Caco-2 (cell line): Measurements from ENCODE around the gene CDKN1C. TPM values are rescaled to one million over a fixed set of nuclear protein-coding genes. Genes with fewer than 3 reads are reported as not detected.

ENCODE experiments used
- BruUV-seq: library from RNA; stranded (reverse); fragments of 400-500 nt; replicated peaks from 2 replicates; lab custom pipeline; 2021; lab: Mats Ljungman, UMichigan
- CTCF ChIA-PET: fragments of 300-600 bp; sonication (Branson Sonifier 250); formaldehyde crosslinking; loops from one replicate; lab custom pipeline; 2022; ENCODE audit warnings: antibody characterized with exemption; lab: Charles Lee
- POLR2A ChIA-PET: fragments of 300-600 bp; sonication (Branson Sonifier 250); formaldehyde crosslinking; loops from one replicate; lab custom pipeline; 2022; ENCODE audit warnings: antibody characterized with exemption; lab: Charles Lee
- DNase-seq, 2 experiments: peaks; one replicate each; pipeline versions ENCODE4 v3.0.0 to v3.0.0-alpha.2; 2020 to 2022
- H3K27me3 ChIP-seq: replicated peaks from 2 replicates; pipeline ENCODE4 v1.6.0; 2011; ENCODE audit warnings: low read length; ENCODE audit not compliant: control insufficient read depth, insufficient read depth
- H3K36me3 ChIP-seq: 2 replicates; pipeline ENCODE4 v1.5.1; 2011; ENCODE audit warnings: low read length; ENCODE audit not compliant: control insufficient read depth, insufficient read depth
- H3K4me1 ChIP-seq: fragments of 250-450 bp; sonication (Bioruptor Pico); 2 replicates; pipeline ENCODE4 v1.5.1; 2020; ENCODE audit warnings: mild to moderate bottlenecking
- H3K4me3 ChIP-seq: 2 replicates; pipeline ENCODE4 v1.5.1; 2011; ENCODE audit warnings: low read depth, mild to moderate bottlenecking, control low read depth, low read length
- H3K9me3 ChIP-seq: fragments of 250-450 bp; sonication (Bioruptor Pico); 2 replicates; pipeline ENCODE4 v1.5.1; 2020; ENCODE audit warnings: mild to moderate bottlenecking, moderate library complexity
- H3K27ac Mint-ChIP-seq: one replicate; pipeline ENCODE4 v1.8.0; 2022; ENCODE audit warnings: mixed read lengths; ENCODE audit not compliant: unreplicated experiment
- H3K27me3 Mint-ChIP-seq: one replicate; pipeline ENCODE4 v1.8.0; 2022; ENCODE audit warnings: mixed read lengths; ENCODE audit not compliant: insufficient read depth, unreplicated experiment
- H3K36me3 Mint-ChIP-seq: one replicate; pipeline ENCODE4 v1.8.0; 2022; ENCODE audit warnings: mild to moderate bottlenecking, mixed read lengths; ENCODE audit not compliant: insufficient read depth, unreplicated experiment
- H3K4me1 Mint-ChIP-seq: one replicate; pipeline ENCODE4 v1.8.0; 2022; ENCODE audit warnings: low read depth, mixed read lengths; ENCODE audit not compliant: unreplicated experiment
- H3K4me3 Mint-ChIP-seq: one replicate; pipeline ENCODE4 v1.8.0; 2022; ENCODE audit warnings: mild to moderate bottlenecking, moderate library complexity, mixed read lengths; ENCODE audit not compliant: unreplicated experiment
- H3K9me3 Mint-ChIP-seq: one replicate; pipeline ENCODE4 v1.8.0; 2022; ENCODE audit warnings: mixed read lengths; ENCODE audit not compliant: unreplicated experiment
- intact Hi-C: fragments of 100-400 bp; cut with micrococcal nuclease; formaldehyde crosslinking; loops from one replicate; pipeline ENCODE4 v1.10.0; 2022; ENCODE audit not compliant: unreplicated experiment
- total RNA-seq: library from RNA; stranded (reverse); gene quantifications from 2 replicates; pipeline ENCODE4 v1.2.3, GENCODE V29; 2022
- TF ChIP-seq, protein P1 (sequence below), 2 experiments: fragments of 200-600 bp in 1 of 2; IDR thresholded peaks; 1 replicate in 1 of 2; 2 replicates in 1 of 2; pipeline versions ENCODE4 v1.5.1 to v1.8.0; 2011 to 2022; ENCODE audit warnings: antibody characterized with exemption in 1 of 2, control low read depth in 1 of 2, inconsistent platforms in 1 of 2, low read depth in 1 of 2, low read length in 1 of 2, mild to moderate bottlenecking in 1 of 2, moderate library complexity in 1 of 2; ENCODE audit not compliant: insufficient read depth in 1 of 2, severe bottlenecking in 1 of 2, unreplicated experiment in 1 of 2

Gene CDKN1C
- total RNA-seq, 1 experiment from 2014 or later: 25.5 TPM

DNA sequence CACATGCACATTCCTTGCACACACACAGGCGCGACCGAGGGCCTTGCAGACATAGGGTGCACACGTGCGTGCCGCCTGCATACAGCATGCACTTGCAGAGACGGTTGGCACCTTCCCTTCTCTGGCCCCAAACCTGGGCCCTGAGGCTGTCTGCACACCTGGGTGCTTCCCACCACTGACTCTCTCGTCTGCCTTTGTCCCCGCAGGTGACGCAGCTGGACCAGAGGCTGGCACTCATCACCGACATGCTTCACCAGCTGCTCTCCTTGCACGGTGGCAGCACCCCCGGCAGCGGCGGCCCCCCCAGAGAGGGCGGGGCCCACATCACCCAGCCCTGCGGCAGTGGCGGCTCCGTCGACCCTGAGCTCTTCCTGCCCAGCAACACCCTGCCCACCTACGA, 38.0 kb downstream of the CDKN1C start:
- no peaks in the 10 kb centered on the region for H3K9me3 ChIP-seq
- no peaks in the 10 kb centered on the region for H3K36me3 Mint-ChIP-seq
- POLR2A ChIA-PET: no interaction called here
- no peak overlapping the region for H3K4me3 Mint-ChIP-seq
- TF ChIP-seq, protein P1, sequence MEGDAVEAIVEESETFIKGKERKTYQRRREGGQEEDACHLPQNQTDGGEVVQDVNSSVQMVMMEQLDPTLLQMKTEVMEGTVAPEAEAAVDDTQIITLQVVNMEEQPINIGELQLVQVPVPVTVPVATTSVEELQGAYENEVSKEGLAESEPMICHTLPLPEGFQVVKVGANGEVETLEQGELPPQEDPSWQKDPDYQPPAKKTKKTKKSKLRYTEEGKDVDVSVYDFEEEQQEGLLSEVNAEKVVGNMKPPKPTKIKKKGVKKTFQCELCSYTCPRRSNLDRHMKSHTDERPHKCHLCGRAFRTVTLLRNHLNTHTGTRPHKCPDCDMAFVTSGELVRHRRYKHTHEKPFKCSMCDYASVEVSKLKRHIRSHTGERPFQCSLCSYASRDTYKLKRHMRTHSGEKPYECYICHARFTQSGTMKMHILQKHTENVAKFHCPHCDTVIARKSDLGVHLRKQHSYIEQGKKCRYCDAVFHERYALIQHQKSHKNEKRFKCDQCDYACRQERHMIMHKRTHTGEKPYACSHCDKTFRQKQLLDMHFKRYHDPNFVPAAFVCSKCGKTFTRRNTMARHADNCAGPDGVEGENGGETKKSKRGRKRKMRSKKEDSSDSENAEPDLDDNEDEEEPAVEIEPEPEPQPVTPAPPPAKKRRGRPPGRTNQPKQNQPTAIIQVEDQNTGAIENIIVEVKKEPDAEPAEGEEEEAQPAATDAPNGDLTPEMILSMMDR (IDR thresholded peaks at IDR 0.05; ENCODE audit: insufficient read depth in 1 of 2, low read depth in 1 of 2, low read length in 1 of 2, severe bottlenecking in 1 of 2, unreplicated experiment in 1 of 2): no peak
- no peaks in the 10 kb centered on the region for H3K36me3 ChIP-seq
- H3K4me3 ChIP-seq: no peak overlapping the region
- H3K4me1 Mint-ChIP-seq: peaks cover 5% of the 10 kb centered on the region
- H3K4me1 ChIP-seq: peaks cover 6% of the 10 kb centered on the region; the same call in 1 of the 2 replicates
- intact Hi-C loops: no loop called here
- H3K9me3 Mint-ChIP-seq: no peaks in the 10 kb centered on the region
- DNase-seq: no peak
- no peak overlapping the region for H3K27ac Mint-ChIP-seq
- no TSS peak for BruUV-seq
- no peaks in the 10 kb centered on the region for H3K27me3 Mint-ChIP-seq
- no peaks in the 10 kb centered on the region for H3K27me3 ChIP-seq
- CTCF ChIA-PET: no interaction called here

DNA sequence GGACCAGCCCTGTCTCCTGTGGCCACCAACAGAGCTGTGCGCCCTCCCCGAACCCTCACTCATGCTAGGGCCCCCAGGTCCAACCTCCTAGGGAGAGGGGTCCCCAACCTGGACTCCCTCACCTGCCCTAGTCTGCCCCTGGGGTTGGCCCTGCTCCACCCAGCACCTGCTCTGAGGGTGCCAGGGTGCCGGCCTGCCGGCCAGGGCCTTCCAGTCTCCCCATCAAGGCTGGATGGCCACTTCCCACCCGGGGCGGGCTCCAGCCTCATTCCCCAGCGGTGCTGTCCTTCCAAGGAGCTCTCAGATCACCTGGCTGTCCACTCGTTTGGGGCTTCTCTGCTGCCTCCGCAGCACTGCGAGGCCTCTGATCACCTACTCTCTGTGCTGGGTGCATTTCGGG, 39.1 kb downstream of the CDKN1C start:
- no peak for DNase-seq
- H3K27ac Mint-ChIP-seq: peak overlapping the region; percentile 27
- no TSS peak for BruUV-seq
- Histone ChIP-seq H3K27me3 (no peaks in the 10 kb centered on the region), H3K36me3 (no peaks in the 10 kb centered on the region), H3K9me3 (no peaks in the 10 kb centered on the region), H3K4me1 (peaks cover 6% of the 10 kb centered on the region; the same call in 1 of the 2 replicates), H3K4me3 (no peak overlapping the region)
- no peaks in the 10 kb centered on the region for H3K9me3 Mint-ChIP-seq
- no peaks in the 10 kb centered on the region for H3K27me3 Mint-ChIP-seq
- ChIA-PET POLR2A (no interaction called here), CTCF (no interaction called here)
- TF ChIP-seq, protein P1 (IDR thresholded peaks at IDR 0.05; ENCODE audit: insufficient read depth in 1 of 2, low read depth in 1 of 2, low read length in 1 of 2, severe bottlenecking in 1 of 2, unreplicated experiment in 1 of 2): no peak
- intact Hi-C loops: no loop called here
- H3K4me1 Mint-ChIP-seq: peaks cover 5% of the 10 kb centered on the region
- no peak overlapping the region for H3K4me3 Mint-ChIP-seq
- H3K36me3 Mint-ChIP-seq: no peaks in the 10 kb centered on the region

DNA sequence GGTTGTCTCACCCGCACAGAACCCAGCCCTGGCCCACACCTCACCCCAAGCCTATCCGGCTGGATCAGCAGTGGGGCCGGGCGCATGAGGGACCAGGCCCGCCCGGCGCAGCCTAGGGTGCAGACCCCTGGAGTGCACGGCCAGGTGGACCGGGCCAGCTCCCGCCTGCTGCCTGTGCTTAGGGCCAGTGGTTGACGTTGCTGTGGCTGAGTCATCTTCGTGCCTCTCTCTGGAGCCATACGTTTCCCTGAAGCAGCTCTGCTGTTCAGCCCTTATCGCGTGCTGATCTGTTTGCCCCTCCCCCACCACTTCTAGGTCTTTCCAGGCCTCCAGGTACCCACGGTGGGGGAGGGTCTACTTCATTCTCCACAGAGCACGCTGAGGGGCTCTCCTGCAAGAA, 39.5 kb downstream of the CDKN1C start:
- Mint-ChIP-seq H3K4me1 (peaks cover 5% of the 10 kb centered on the region), H3K27me3 (no peaks in the 10 kb centered on the region), H3K4me3 (no peak overlapping the region), H3K36me3 (no peaks in the 10 kb centered on the region), H3K9me3 (no peaks in the 10 kb centered on the region), H3K27ac (no peak overlapping the region)
- DNase-seq: no peak
- POLR2A ChIA-PET: no interaction called here
- Histone ChIP-seq H3K36me3 (no peaks in the 10 kb centered on the region), H3K27me3 (no peaks in the 10 kb centered on the region), H3K9me3 (no peaks in the 10 kb centered on the region), H3K4me3 (no peak overlapping the region), H3K4me1 (peaks cover 6% of the 10 kb centered on the region; the same call in 1 of the 2 replicates)
- no TSS peak for BruUV-seq
- intact Hi-C loops: no loop called here
- TF ChIP-seq, protein P1 (IDR thresholded peaks at IDR 0.05; ENCODE audit: insufficient read depth in 1 of 2, low read depth in 1 of 2, low read length in 1 of 2, severe bottlenecking in 1 of 2, unreplicated experiment in 1 of 2): no peak
- CTCF ChIA-PET: no interaction called here
